EH (cell line): ENCODE data around the gene PSD4.

Experiments
- DNase-seq: peaks from one replicate; pipeline ENCODE4 v3.0.0-alpha.2; 2015; ENCODE audit warnings: low read depth

PSD4 gene

DNA sequence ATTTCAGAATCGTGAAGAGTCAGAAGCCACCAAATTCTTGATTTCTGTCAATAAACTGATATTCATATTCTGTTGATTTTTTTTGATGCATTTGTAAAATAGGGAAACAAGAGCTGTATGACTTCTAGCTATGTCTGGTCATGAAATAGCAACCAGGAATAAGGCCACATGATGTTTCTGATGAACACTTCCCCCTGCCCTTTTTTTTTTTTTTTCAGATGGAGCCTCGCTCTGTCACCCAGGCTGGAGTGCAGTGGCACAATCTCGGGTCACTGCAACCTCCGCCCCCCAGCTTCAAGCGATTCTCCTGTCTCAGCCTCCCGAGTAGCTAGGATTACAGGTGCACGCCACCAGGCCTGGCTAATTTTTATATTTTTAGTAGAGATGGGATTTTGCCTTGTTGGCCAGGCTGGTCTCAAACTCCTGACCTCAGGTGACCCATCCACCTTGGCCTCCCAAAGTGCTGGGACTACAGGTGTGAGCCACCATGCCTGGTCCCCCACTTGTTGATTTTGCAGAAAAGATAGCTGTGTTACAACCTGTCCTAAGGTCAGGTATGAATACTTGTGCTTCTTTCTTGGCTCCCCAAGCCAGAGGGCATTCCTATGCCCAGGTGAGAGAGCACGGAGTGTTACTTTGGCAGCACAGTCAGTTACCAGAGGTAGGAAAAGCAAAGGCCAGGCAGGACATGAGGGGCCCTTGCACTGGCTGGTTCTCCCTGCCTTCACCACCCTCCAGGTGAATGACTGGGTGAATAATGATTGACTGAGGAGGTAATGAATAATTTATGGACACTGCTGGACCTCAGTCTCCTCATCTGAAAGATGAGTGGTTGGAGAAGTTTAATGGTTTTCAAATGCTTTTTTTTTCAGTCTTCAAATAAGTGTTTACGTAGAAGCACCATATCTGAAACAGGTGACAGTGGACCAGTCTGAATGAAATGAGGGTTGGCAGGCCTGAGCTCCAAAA lies 65.4 kb downstream of the PSD4 start:
- DNase-seq: no peak

DNA sequence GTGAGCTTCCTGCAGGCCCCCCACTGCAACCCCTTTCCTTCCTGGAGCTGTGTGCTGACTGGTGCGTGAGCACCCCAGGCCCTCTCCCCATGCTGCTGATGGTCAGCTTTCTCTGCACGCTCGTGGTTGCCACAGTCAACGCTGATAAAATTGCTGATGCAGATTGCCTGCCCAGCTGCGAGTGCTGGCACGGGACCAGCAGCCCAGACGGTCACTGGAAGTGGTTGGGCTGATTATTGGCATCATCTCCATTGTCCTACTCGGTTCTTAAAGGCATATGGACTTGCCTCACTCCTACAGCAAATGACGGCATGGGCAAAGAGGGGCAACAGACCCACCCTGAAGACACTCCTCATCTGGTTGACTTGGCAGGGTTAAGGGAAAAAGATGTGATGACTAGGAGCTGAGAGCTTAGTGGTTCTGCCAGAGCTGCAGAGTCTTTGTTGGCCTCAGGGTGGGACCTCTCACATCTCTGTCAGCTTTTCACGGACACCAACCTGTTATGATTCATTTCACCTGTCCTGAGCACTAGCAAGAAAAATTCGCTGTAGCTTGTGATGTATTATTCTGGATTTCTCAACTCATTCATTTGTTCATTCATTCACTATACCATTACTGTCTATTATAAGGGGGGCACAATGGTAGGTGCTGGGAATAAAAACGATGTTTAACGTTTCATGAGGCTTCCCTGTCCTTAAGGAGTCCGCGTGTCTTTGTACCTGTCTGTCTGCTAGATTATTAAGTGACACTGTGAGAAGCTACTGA lies 66.6 kb downstream of the PSD4 start:
- DNase-seq: peak; percentile 94

DNA sequence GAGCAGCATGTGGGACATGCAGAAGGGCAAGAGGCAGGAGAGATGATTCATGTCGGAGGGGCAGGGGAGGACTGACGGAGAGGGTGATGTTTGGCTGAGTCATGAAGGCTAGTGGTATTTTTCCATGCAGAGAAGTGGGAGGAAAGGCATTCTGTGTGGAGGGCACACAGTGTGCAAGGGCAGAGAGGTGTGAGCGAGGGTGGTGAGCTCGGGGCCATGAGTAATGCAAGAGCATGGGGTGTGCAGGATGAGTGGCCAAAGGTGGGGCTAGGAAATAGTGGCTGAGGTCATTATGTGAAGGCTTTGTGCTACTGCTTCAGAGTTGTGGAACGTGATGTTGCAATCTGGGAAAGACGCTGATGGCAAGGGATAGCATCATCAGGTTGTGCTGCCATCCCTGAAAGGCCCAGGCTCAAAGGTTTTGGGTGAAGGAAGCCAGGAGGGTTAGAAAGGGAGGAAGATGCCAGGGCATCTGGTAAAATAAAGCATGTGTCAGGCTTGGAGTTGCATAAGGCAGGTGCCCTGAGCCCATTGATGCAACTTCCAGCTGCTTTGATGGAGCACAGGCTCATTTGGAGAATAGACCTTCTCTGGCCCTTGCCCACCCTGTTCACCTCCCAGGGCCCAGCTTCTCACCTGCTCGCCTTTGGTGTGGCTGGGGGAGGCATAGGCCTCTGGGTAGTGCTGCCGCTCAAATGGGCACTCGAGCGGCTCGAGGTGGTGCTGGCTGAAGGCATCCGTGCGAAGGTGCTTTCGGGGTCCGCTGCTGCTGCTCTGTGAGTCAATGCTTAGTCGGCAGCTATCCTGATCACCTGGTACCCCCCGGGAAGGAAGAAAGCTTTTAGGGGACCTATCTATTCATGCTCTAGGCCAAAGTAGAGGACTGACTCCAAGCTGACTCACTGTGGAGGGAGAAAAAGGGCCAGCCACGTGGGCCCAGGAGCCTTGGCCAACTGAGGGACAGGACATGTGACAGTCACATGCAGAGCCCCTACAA lies 67.4 kb downstream of the PSD4 start:
- DNase-seq: peak; percentile 99

DNA sequence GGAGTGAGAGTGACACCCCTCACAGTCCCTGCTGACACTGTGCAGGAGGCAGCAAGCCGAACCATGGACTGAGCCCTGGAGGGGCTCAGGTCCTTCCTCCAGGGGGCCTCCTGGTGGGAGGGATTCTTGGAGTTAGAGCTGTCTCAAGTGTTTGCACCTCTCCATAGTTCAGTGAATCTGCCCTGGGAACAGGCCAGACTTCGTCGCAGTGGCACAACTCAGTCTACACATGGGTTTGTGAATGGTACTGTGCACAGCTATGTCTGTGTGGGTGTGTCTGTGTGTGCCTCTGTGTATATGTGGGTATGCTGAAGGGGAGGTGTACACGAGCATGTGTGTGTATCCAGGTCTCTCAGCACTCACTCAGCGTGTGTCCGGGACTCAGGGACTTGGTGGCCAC lies 68.6 kb downstream of the PSD4 start:
- DNase-seq: no peak

DNA sequence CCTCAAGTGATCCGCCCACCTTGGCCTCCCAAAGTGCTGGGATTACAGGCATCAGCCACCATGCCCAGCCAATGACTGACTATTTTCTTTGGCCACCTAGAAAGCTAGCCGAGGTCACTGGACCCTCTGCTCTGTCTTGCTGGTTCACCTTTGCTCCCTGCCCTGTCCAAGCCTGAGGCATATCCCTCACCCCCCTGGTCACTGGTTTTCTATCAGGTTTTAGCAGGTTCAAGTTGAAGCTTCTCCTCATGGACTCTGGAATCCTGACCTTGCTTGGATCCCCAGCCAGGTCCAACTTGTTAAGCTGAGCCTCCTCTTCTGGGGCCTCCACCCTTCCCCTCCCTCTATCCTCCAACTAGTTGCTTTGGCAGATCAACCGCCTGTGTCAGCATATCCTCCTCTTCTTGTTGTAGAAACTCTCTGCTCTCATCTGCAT lies 71.5 kb downstream of the PSD4 start:
- no peak for DNase-seq

DNA sequence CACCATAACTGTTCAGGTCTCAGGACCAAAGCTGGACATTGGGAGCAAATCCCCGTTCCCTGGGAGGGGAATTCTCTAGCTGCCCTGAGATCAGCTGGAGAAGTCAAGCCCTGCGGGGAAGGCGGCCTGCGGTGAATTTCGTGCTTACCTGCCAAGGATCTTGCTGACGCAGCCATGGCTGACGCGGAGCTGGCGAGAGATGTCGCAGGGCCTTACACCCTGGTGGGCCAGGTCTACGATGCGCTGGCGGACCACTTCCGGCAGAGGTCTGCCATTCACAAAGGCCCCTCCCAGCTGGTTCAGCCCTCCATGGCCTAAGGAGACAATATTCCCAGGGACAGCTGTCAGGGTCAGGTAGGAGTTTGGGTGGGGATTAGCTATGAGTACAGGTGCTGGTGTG lies 72.8 kb downstream of the PSD4 start:
- DNase-seq: no peak

DNA sequence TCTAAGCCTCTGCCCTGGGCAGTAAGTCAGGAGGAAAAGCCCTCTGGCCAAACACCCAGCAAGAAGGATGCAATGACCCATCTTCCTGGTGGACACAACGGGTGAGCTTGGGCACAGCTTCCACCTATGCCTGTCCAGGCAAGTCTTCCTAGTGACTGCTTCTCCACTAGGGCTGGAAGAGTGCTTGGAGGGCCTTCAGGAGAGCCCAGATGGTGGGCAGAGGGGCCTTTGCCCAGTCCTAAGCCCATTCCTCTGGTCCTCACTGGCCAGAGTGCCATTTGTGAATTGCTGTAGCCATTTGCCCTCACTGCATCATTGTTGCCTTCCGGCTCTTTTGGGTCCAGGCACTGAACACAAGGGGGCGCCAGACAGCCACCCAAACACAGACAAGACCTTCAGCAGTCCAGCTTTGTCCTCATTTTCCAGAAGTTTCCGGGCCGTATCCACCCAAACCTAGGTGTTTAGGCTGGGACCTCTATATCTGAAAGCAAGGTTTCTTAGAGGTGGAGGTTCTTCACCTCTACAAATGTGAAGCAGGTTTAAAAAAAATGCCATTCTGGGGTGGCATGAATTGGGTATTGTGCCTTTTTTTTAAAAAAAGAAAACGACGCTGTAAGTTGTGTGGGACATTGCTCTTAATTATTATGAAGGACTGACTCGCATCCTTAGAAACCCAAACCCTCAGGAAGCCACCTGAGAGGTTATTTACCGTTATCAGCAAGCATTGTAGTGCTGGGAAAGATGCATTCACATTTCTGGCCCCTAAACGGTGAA lies 75.4 kb downstream of the PSD4 start:
- DNase-seq: peak; percentile 80

DNA sequence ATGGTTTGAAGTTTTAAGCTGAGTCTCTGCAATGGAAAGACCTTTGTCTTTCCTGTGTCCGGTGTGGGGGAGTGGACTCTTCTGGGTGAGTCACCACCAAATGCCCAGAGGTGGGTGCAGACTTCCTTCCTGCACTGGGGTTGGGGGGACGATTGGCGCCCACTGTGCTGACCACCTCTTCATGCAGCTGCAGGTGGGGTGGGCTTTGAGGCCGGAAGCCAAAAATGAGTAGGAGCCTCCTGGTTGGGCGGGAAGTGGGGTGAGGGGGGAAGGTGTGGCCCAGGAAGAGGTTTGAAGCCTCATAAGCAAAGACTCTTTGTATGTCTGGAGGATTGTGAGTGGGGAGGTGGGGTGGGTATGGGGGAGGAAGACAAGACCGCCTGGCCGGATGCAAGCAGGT lies 77.3 kb downstream of the PSD4 start:
- DNase-seq: no peak

DNA sequence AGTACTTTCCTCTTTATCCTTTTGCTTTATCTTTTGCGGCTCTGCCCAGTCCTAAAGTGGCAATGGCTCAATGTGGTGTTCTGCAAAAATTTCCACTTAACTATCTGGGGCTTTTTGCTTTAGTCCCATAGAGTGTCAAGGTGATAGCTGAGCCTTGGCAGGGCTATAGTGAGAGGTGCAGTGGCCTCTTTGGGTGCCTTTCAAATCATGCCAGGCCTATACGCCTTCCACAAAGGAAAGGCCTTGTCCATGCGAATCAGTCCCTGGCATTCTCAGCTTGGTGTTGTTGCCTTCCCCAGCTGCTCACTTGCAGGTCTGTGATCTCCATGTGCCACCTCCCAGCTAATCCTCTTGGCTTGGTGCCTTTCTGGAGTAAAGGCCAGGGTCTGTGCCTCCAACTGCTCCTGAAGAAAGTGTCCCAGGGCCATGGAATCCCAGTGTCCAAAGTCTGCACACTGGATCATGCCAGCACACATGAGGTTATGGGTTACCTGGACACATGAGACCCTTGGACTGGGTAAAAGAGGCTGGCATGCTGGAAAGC lies 78.3 kb downstream of the PSD4 start:
- DNase-seq: no peak

DNA sequence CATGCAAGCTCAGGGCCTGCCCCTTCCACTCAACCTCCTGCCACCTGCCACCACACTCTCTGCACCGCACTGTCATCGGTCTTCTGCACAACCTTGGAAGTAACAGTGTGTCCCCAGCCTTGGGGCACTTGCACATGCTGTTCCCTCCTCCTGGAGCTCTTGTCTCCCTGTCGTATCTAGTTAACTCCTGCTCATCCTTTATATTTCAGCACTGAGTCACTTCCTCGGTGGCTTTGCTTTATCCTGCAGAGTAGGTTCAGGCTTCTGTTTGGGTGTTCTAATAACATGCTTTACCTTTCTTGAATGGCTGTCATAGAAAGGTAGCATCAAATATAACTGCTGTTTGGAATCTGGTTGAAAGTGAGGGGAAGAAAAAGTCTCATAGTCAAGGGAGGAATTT lies 79.7 kb downstream of the PSD4 start:
- peak; percentile 46 for DNase-seq

DNA sequence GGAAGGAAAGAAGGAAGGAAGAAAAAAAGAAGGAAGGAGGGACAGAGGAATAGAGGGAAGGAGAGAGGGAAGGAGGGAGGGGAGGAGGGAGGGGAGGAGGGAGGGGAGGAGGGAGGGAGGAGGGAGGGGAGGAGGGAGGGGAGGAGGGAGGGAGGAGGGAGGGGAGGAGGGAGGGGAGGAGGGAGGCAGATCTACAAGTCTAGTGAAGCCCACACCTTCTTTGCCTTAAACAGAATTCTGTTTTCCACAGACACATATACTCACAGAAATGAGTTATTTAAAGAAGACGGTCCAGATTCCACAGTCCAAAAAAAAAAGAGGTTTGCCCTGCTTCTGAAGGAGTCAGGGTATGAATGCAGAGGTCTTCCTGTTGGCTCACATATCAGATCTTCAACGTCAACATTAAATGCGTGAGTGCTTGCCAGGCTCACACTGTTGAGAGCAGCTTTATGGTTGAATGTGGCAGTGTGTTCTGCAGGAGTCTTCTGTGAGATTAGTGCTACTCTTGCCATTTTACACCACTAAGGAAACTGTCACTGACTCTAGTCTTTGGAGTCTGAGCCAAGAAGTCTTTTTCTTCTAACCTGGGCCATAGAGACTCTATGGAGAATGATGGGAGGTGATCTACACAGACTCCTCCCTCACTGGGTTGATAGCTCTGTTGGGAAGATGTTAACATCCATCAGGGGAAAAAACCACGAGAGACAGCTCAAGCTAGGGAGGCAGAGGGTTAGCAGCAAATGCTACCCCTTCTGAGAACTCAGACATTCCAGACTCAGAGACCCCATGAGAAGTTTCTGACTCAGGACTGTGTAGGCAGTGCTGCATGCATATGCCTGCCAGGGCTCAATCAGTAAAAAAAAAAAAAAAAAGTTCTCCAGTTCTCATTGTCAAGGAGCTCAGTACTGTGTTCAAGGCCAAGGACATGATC lies 81.6 kb downstream of the PSD4 start:
- peak; percentile 46 for DNase-seq

DNA sequence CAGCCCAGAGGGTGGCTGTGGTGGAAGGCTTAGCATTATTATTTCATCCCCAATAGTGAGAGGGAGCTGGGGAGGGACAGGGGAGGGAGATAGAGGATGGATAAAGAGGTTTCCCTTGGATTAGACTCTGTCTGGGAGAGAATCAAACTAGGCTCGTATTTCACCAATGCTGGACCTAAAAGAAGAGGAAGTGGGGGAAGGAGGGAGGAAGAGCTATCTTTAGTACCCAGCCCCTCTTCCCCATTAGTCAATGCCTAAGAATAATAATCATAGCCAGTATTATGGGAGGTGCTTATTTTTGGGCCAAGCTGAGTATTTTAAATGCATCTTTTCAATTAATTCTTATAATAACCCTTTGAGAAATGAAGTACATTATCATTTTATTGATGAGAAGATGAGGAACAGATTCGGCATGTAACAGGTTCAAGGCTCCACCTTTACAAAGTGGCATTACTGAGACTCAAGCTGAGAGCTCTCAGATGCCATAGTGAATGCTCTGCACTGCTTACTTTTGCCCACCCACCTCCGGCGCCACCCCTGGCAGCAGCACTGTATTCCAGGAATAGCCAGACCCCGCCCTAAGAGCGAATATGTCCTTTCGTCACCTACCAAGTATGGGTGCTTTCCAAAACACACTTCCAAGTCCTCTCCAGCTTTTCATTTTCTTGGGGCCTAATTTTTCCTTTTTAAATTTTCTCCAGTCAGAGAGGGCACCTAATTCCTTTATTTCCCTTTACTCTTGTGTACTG lies 83.9 kb downstream of the PSD4 start:
- DNase-seq: peak; percentile 76

DNA sequence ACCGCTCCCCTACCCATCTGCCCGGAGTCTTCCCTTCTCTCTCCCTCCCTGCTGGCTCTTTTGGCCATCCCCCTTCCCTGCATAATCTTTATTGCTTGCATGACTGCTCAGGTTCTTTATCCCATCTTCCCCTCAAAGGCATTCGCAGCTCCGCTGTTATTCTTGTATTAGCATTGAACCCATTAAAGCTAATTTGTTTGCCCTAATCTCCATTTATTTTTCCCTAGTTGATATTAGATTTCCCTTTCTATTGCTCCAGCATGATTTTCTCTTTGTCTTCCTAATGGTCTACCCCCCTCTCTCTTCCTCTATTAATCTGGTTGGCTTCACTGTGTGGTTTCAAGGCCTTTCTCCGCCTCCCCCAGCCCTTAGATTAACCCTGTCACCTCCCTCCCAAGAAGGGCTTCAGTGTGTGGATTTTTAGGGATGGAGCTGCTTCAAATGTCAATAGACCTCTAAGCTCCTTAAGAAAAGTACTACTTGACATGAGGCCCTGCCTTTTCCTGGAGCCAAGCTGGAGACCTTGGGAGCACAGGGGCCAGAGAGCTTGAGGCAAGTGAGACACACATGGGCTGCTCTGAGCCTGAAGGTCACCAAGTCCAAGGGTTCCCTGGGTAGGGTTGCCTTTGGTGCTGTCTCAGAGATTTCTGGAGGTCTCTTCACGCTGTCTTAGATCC lies 84.8 kb downstream of the PSD4 start:
- no peak for DNase-seq
